Body of pancreas (tissue), 4 donors: Measurements from ENCODE around the gene MAPK9. TPM values are rescaled to one million over a fixed set of nuclear protein-coding genes. Genes with fewer than 3 reads are reported as not detected.

ENCODE experiments used
- ATAC-seq: fragments of 150-250 bp; one replicate; pipeline ENCODE4 v1.9.1; 2016
- DNase-seq, 4 donors: peaks; one replicate each; pipeline ENCODE4 v3.0.0-alpha.2; 2019
- H3K27ac ChIP-seq, 4 donors: fragments of 200-600 bp; sonication (generic); 1 replicate in 3 of 4; 2 replicates in 1 of 4; pipeline versions ENCODE4 v1.5.1 to v1.6.1; 2016 to 2019; ENCODE audit warnings: mild to moderate bottlenecking in 1 of 4, mixed read lengths in 1 of 4, moderate library complexity in 1 of 4
- H3K27me3 ChIP-seq, 2 donors: fragments of 200-600 bp; sonication (generic); one replicate each; pipeline ENCODE4 v1.6.0; 2016; ENCODE audit warnings: mild to moderate bottlenecking in 1 of 2
- H3K36me3 ChIP-seq, 2 donors: fragments of 200-600 bp; sonication (generic); replicated peaks in 1 of 2; 2 replicates each; pipeline ENCODE4 v1.5.1; 2016; ENCODE audit warnings: low read depth in 2 of 2; ENCODE audit not compliant: insufficient read depth in 1 of 2
- H3K4me1 ChIP-seq: fragments of 200-600 bp; sonication (generic); one replicate; pipeline ENCODE4 v1.6.0; 2016
- H3K4me3 ChIP-seq, 2 donors: fragments of 200-600 bp; sonication (generic); 1 replicate in 1 of 2; 2 replicates in 1 of 2; pipeline ENCODE4 v1.5.1; 2016 to 2019
- H3K9me3 ChIP-seq, 3 donors: fragments of 200-600 bp; sonication (generic); 1 replicate in 2 of 3; 2 replicates in 1 of 3; pipeline ENCODE4 v1.5.1; 2016
- CTCF ChIP-seq, 7 experiments: fragments of 450-650 bp in 4 of 7; fragments of 200-600 bp in 3 of 7; sonication (generic) in 3 of 7; IDR thresholded peaks; one replicate each; pipeline ENCODE4 v1.5.1; 2016 to 2019; ENCODE audit warnings: antibody characterized with exemption in 7 of 7
- POLR2A ChIP-seq, 3 donors: fragments of 450-650 bp; IDR thresholded peaks; one replicate each; pipeline ENCODE4 v1.6.1; 2016; ENCODE audit warnings: antibody characterized with exemption in 3 of 3, mild to moderate bottlenecking in 2 of 3
- WGBS, 2 donors: methylation state at CpG; one replicate each; pipeline ENCODE4 v1.1.5; 2017; 5-methylcytosine and 5-hydroxymethylcytosine counted together
- intact Hi-C: fragments of 100-400 bp; cut with DNase I; formaldehyde crosslinking; loops from one replicate; pipeline ENCODE4 v1.15.1; 2023
- total RNA-seq, 2 donors: library from RNA; depleted of rRNA; stranded (reverse); fragments of >200 nt; gene quantifications; one replicate each; pipeline ENCODE4 v1.1.0, GENCODE V29; 2016

MAPK9 gene
- total RNA-seq, 2 donors from 2014 or later: 20.4 to 33.2 TPM

DNA sequence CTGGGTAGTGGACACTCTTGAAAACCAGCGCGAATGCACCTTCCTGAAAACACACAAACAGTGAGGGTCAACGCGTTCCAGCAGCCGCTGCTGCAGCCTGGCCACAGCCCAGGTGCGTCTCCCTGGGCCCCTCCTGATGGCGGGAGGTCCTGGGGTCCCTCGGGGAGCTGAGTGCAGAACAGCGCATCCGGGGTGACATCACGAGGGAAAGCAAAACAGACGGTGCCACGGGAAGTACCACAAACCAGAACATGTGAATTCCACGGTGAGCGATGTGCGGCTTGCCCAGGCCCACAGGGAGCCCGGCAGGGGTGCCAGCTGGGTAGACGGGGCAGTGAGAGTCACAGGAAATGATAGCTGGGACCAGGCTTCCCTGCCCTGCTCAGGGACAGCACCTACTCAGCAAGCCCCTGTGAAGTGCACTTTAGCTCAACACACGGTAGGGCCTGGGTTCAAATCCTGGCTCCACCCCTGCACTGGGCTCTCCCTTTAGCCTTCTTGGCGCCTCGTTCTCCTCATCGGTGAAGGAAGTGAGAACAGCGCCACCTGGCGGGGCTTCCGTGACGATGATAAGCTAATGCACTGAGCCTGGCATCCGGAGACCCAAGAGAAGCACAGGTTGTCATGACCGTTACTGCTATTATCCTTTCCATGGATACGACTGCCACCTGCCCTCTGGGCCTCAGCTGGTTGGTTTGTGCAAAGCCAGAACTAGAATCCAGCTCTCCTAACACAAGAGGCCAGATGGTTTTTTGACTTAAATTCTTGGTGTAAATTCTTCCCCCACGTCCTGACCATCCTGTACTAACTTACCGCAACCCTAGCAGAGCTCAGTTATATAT, 36.6 kb upstream of the MAPK9 start:
- Histone ChIP-seq H3K36me3 (no peaks in the 10 kb centered on the region), H3K4me1 (peaks cover 24% of the 10 kb centered on the region), H3K4me3 (no peak overlapping the region), H3K27me3 (no peaks in the 10 kb centered on the region), H3K27ac (no peak overlapping the region), H3K9me3 (no peaks in the 10 kb centered on the region)
- DNase-seq (peak; percentile 84 to 91 (median 87)), ATAC-seq (peak; percentile 62)
- peak; percentile 31 to 75 (median 71) for TF ChIP-seq CTCF (IDR thresholded peaks at IDR 0.05)
- no peak for TF ChIP-seq POLR2A (IDR thresholded peaks at IDR 0.05)
- intact Hi-C loops: no loop called here
- 58 to 74% methylated on average over 20 to 29 of the region's 31 CpGs for WGBS, 2 donors

- no peak for DNase-seq
- Histone ChIP-seq H3K4me3 (no peak overlapping the region), H3K36me3 (no peaks in the 10 kb centered on the region), H3K27me3 (no peaks in the 10 kb centered on the region), H3K9me3 (no peaks in the 10 kb centered on the region), H3K27ac (no peak overlapping the region), H3K4me1 (peaks cover 24% of the 10 kb centered on the region)
- no peak for TF ChIP-seq CTCF (IDR thresholded peaks at IDR 0.05)
- no peak for TF ChIP-seq POLR2A (IDR thresholded peaks at IDR 0.05)
- ATAC-seq: no peak
- 78 to 83% methylated on average over 9 to 10 of the region's 10 CpGs for WGBS, 2 donors
- intact Hi-C loops: no loop called here
Observed at GRCh38 chr5:180326989-180327565, 35.2 kb upstream of the MAPK9 start.

GRCh38 chr5:180324601-180324950, 32.7 kb upstream of the MAPK9 start:
- no peak for DNase-seq
- Histone ChIP-seq H3K27ac (no peak overlapping the region), H3K4me3 (no peak overlapping the region), H3K4me1 (no peaks in the 10 kb centered on the region), H3K36me3 (no peaks in the 10 kb centered on the region), H3K27me3 (no peaks in the 10 kb centered on the region), H3K9me3 (no peaks in the 10 kb centered on the region)
- WGBS, 2 donors: 70 to 73% methylated on average over 3 to 8 of the region's 8 CpGs
- ATAC-seq: no peak
- intact Hi-C loops: no loop called here
- TF ChIP-seq POLR2A (IDR thresholded peaks at IDR 0.05) (no peak), CTCF (IDR thresholded peaks at IDR 0.05) (no peak)

- ATAC-seq: no peak
- no peak for DNase-seq
- Histone ChIP-seq H3K36me3 (no peaks in the 10 kb centered on the region), H3K9me3 (no peaks in the 10 kb centered on the region), H3K27me3 (no peaks in the 10 kb centered on the region), H3K4me3 (no peak overlapping the region), H3K4me1 (no peaks in the 10 kb centered on the region), H3K27ac (no peak overlapping the region)
- no peak for TF ChIP-seq POLR2A (IDR thresholded peaks at IDR 0.05)
- TF ChIP-seq CTCF (IDR thresholded peaks at IDR 0.05): no peak
- 69 to 70% methylated on average over 11 of the region's 11 CpGs for WGBS, 2 donors
- intact Hi-C loops: no loop called here
Observed at GRCh38 chr5:180323941-180324600, 32.2 kb upstream of the MAPK9 start.
